Stimulated activated effector memory CD8-positive, alpha-beta T cell treated with anti-CD3 and anti-CD28 coated beads, Interleukin-12 subunit alpha, Interleukin-12 subunit beta, amount 100 ng/mL, for 72 hours (primary cell): ENCODE results near the gene PEX5L.
A peak's percentile ranks its signal among the peaks of the same experiment; 100 is the strongest.
"Not testable (repeated sequence)": the region's sequence is repeated elsewhere in the genome, so short reads cannot be mapped to it uniquely, and the experiment has no call there.

Experiments
- ATAC-seq: fragments of 150-1000 bp; cut with Tn5 transposase; 2 replicates; pipeline ENCODE4 v1.10.0; 2021
- DNase-seq, 2 donors: peaks; one replicate each; pipeline ENCODE4 v3.0.0; 2021 to 2022; ENCODE audit warnings: low spot score in 2 of 2
- H3K27ac Mint-ChIP-seq: one replicate; pipeline ENCODE4 v1.8.0; 2022; ENCODE audit warnings: mild to moderate bottlenecking, mixed read lengths
- H3K36me3 Mint-ChIP-seq: one replicate; pipeline ENCODE4 v1.8.0; 2022; ENCODE audit warnings: mild to moderate bottlenecking, mixed read lengths
- H3K4me1 Mint-ChIP-seq: one replicate; pipeline ENCODE4 v1.8.0; 2022; ENCODE audit warnings: mixed read lengths
- H3K4me3 Mint-ChIP-seq: one replicate; pipeline ENCODE4 v1.8.0; 2022; ENCODE audit warnings: mild to moderate bottlenecking, mixed read lengths
- H3K9me3 Mint-ChIP-seq: one replicate; pipeline ENCODE4 v1.8.0; 2022; ENCODE audit warnings: mixed read lengths

Gene PEX5L

DNA sequence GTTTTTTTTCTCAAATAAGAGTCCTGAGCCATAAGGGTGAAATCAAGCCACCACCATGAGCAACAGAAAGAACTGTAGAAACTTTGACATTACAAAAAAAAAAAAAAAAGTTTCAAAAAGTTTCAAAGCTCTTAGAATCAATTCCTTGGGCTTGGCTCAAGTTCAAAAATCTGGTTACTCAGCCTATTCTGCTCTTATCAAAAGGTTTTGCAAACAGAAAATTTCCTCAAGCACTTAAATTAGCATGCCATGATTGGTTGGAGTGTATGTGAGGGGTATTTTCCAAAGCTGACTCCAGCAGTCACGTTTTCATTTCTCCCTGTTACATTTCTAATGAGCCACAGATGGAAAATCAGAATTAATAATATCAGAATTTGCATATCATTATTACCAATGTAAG lies 12.1 kb upstream of the PEX5L start:
- no peaks in the 10 kb centered on the region for H3K4me1 Mint-ChIP-seq
- no peak overlapping the region for H3K4me3 Mint-ChIP-seq
- no peak overlapping the region for H3K27ac Mint-ChIP-seq
- H3K9me3 Mint-ChIP-seq: no peaks in the 10 kb centered on the region
- DNase-seq (no peak), ATAC-seq (no peak)
- no peaks in the 10 kb centered on the region for H3K36me3 Mint-ChIP-seq

DNA sequence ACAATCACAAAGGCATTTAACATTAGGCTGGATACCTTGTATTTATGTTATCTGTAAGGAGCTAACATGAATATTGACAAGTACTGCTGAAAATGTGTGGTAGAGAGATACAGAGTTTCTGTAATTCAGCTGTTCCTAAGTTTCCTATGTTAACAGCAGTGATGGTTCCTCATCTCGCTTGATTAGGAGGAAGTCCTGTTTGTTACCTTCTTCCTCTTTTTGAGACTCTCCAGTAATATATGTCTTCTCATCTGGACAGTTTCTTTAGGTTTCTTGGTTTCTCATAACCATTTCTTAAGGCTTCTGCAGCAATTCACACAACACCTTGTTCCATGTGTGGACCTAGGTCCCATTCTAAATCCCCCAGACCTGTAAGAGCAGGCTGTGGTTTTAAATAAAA lies 11.4 kb upstream of the PEX5L start:
- no peaks in the 10 kb centered on the region for H3K36me3 Mint-ChIP-seq
- DNase-seq (no peak), ATAC-seq (no peak)
- H3K4me3 Mint-ChIP-seq: no peak overlapping the region
- no peaks in the 10 kb centered on the region for H3K4me1 Mint-ChIP-seq
- H3K9me3 Mint-ChIP-seq: no peaks in the 10 kb centered on the region
- no peak overlapping the region for H3K27ac Mint-ChIP-seq

DNA sequence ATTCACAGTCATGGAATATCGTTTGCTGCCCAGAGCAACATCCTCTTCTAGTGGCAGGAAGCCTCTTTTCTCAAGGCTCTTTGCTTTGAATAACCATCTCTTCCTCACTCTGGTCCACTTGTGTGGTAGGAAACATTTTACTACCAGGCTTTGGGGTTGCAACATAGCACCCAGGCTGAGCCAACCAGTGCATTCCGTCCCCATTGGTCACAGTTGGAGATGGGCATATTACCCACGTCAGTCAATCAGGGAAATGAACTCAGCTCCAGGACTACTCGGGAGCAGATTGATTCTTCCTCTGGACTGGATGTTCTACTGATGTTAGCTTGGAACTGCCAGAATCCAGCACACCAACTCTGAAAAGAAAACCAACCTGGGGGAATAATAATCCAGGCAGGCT lies 4.2 kb upstream of the PEX5L start:
- ATAC-seq (no peak), DNase-seq (no peak)
- H3K4me3 Mint-ChIP-seq: no peak overlapping the region
- no peaks in the 10 kb centered on the region for H3K9me3 Mint-ChIP-seq
- no peaks in the 10 kb centered on the region for H3K36me3 Mint-ChIP-seq
- H3K4me1 Mint-ChIP-seq: peaks cover 5% of the 10 kb centered on the region
- H3K27ac Mint-ChIP-seq: no peak overlapping the region

DNA sequence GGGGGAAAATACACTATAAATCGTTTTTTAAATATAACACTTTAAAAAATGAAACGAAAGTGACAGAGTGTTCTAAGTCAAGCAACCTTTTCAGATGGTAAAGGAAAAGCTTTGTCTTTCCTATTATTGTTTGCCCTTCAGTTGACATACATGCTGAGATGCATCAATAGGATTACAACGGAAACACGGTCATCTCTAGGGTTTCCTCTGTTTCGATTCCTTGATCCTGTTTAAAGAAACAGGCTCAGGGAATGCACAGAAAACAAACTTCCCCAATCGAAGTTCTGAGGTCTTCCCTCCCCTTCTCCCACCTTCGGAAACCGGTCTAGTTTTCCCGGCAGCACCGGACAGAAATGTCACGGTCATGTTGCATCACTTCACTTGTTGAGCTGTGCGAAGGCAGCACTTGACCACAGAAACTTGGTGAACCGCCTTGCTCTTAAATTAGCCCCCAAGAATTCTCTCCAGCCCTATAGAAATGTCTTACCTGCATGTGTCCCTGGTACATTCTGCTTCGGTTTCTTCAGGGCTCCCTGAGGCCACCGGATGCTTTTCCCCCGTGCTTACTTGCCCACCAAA lies 556 bp downstream of the PEX5L start:
- ATAC-seq: no peak
- Mint-ChIP-seq H3K36me3 (no peaks in the 10 kb centered on the region), H3K27ac (no peak overlapping the region), H3K4me3 (peak overlapping the region; percentile 36), H3K4me1 (peaks cover 5% of the 10 kb centered on the region), H3K9me3 (no peaks in the 10 kb centered on the region)
- DNase-seq: no peak

DNA sequence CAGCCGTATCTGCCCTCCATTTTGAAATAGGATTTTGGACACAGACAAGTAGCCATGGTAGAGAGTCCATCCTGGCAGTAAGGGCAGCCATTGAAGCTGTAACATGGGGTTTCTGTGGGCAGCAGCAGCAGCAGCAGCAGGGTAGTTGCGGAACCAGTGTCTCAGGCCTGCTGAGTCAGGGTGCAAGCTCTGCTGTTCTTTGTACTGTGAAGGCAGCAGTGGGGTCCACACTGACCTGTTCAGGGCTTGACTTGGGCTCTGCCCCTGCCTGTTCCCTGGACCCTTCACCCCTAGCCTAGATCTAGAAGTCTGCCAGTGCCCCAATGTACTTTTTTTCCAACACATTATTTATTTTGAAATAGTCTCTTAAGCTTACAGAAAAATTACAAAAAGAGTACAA lies 9.7 kb downstream of the PEX5L start:
- H3K4me1 Mint-ChIP-seq: no peaks in the 10 kb centered on the region
- H3K9me3 Mint-ChIP-seq: no peaks in the 10 kb centered on the region
- H3K4me3 Mint-ChIP-seq: no peak overlapping the region
- DNase-seq (no peak), ATAC-seq (no peak)
- H3K27ac Mint-ChIP-seq: no peak overlapping the region
- H3K36me3 Mint-ChIP-seq: no peaks in the 10 kb centered on the region

DNA sequence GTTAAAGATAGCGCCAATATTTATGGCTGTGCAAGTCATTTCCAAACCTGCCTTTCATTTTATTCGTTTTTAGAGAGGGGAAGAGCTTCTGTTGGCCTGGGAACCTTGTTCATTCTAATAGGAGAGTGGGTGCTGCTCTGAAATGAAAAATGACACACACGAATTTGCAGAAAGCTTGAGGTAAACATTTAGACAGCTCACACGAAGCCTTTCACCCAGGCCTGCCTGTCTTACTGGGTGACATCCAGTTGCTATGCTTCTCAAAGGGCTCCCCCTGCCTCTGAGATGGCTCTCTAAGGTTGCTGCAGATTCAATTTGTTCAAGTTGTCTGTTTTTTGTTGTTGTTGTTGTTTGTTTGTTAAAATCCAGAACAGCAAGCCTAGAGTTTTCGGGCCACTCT lies 18.2 kb downstream of the PEX5L start:
- Mint-ChIP-seq H3K9me3 (no peaks in the 10 kb centered on the region), H3K4me3 (no peak overlapping the region), H3K4me1 (no peaks in the 10 kb centered on the region), H3K27ac (no peak overlapping the region), H3K36me3 (no peaks in the 10 kb centered on the region)
- no peak for ATAC-seq
- no peak for DNase-seq

DNA sequence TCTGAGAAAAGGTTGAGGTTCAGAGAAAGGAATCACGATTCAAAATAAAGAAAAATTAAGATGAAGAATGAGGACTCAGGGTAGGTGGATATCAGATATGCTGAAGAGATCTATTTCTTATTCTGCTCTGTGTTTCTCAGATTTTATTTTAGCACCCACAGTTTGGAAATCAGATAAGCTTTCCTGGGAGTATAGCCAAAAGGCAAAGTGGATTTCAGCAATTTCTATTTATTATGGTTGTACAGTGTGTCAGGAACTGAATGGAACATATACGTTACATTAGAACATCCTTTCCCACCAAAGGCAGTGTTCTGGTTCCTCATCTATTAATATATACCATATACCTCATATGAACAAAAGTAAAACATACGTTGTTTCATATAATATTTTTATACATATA lies 18.9 kb downstream of the PEX5L start:
- H3K9me3 Mint-ChIP-seq: no peaks in the 10 kb centered on the region
- H3K27ac Mint-ChIP-seq: no peak overlapping the region
- ATAC-seq (no peak), DNase-seq (no peak)
- H3K4me3 Mint-ChIP-seq: no peak overlapping the region
- H3K4me1 Mint-ChIP-seq: no peaks in the 10 kb centered on the region
- no peaks in the 10 kb centered on the region for H3K36me3 Mint-ChIP-seq

DNA sequence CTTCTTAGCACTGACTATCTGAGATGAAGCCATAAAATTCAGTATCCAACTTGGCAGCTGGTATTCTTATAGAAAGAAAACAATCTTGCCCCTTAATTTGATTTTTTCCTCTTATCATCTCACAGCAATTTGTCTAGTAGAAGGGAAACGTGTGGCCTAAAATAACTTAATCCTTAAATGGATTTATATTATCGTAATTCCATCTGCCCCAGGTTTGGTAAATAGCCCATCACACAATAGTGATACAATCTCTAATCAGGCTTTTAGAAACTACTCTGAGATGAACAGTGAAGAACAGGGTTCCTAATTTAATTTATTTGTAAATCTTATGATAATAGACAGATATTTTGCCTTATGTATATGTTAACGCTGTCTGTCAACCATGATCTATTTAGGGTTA lies 24.8 kb downstream of the PEX5L start:
- H3K4me3 Mint-ChIP-seq: no peak overlapping the region

DNA sequence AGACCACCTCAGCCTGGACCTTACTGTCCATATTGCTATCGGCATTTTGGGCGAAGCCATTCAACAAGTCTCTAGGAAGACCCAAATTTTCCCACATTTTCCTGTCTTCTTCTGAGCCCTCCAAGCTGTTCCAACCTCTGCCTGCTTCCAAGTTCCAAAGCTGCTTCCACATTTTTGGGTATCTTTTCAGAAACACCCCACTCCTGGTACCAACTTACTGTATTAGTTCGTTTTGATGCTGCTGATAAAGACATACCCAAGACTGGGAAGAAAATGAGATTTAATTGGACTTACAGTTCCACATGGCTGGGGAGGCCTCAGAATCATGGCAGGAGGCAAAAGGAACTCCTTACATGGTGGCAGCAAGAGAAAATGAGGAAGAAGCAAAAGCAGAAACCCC lies 28.4 kb downstream of the PEX5L start:
- DNase-seq, H3K27ac Mint-ChIP-seq, H3K9me3 Mint-ChIP-seq, ATAC-seq, H3K4me1 Mint-ChIP-seq, H3K4me3 Mint-ChIP-seq, H3K36me3 Mint-ChIP-seq: not testable (repeated sequence)

More for the DNA sequence above, 24.8 kb downstream of the PEX5L start:
- Mint-ChIP-seq H3K27ac (no peak overlapping the region), H3K36me3 (no peaks in the 10 kb centered on the region), H3K9me3 (peaks cover 5% of the 10 kb centered on the region), H3K4me1 (no peaks in the 10 kb centered on the region)
- DNase-seq: no peak
- no peak for ATAC-seq

DNA sequence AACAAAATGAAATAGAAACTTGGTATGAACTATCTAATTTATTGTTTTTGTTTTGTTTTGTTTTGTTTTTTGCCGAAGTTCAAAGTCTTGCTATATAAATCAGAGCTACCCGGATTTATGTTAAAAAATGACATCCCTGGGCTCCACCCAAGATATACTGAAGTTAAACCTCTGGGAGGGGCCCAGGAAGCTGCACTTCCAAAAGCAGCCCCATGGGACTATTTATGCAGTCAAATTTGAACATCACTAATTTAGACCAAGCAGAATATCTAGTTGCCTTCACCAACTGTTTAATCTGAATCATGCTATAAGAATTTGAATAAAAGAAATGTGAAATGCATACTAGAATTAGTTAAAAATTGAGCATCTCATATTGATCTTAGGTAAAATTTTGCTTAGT lies 32.2 kb downstream of the PEX5L start:
- H3K4me3 Mint-ChIP-seq: no peak overlapping the region
- H3K27ac Mint-ChIP-seq: no peak overlapping the region
- H3K36me3 Mint-ChIP-seq: no peaks in the 10 kb centered on the region
- H3K4me1 Mint-ChIP-seq: no peaks in the 10 kb centered on the region
- ATAC-seq (no peak), DNase-seq (no peak)
- peaks cover 7% of the 10 kb centered on the region for H3K9me3 Mint-ChIP-seq

DNA sequence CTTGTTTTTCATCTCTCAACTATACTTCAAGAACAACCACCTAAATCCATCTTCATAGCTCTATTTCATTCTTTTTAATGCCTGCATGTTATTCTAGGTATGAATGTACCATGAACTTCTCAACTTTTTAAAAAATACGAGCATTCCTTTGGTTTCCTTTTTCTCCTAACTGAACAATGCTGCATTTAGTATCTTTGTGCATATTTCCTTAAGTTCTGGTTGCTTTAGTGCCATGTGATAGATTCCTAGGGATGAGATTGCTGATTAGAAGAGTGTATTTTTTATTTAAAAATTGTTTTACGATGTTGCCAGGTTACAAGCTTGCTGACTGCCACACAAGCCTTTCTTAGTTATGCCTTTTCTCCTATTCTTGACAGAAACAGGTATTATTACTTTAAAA lies 34.7 kb downstream of the PEX5L start:
- Mint-ChIP-seq H3K4me3 (no peak overlapping the region), H3K27ac (no peak overlapping the region), H3K4me1 (no peaks in the 10 kb centered on the region), H3K9me3 (peaks cover 2% of the 10 kb centered on the region), H3K36me3 (no peaks in the 10 kb centered on the region)
- DNase-seq: no peak
- no peak for ATAC-seq

DNA sequence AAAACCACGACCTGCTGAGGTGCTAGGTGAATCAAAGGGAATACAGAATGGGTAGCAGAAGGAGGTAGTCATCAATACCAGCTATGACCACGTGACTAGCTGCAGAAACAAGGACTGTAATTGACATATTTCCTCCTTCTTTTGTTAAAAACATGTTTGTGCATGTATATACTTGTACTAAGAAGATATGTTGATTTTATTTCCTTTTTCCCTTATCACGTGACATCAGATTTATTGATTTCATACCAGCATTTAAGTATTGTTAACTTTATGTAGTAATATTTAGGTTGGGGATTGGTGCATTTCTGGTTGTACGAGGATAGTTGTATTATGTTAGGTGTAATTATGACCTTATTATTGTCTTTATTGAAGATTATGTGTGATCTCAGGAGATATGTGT lies 36.2 kb downstream of the PEX5L start:
- no peaks in the 10 kb centered on the region for H3K4me1 Mint-ChIP-seq

DNA sequence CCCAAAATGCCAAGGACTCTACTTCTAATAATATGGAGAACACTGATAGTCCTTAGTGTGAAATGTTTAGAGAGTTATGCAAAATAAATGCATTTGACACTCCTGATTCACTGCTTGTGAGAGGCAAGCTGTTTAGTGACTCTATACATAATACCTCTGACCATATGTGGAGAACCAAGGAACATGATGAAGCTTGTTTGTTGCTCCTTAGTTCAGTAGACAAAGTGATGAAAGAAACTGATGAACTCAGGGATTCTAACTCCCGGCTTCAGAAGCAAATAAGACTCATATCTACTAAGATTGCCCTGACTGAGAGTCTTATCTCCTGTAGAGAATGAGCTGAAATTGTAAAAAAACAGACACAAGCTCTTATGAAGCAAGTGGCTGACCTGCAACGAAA lies 41.3 kb downstream of the PEX5L start:
- no peak overlapping the region for H3K4me3 Mint-ChIP-seq
- peaks cover 4% of the 10 kb centered on the region for H3K9me3 Mint-ChIP-seq
- no peak for ATAC-seq
- H3K27ac Mint-ChIP-seq: no peak overlapping the region
- no peaks in the 10 kb centered on the region for H3K36me3 Mint-ChIP-seq
- DNase-seq: no peak
- H3K4me1 Mint-ChIP-seq: no peaks in the 10 kb centered on the region

More for the DNA sequence above, 36.2 kb downstream of the PEX5L start:
- no peak for DNase-seq
- Mint-ChIP-seq H3K36me3 (no peaks in the 10 kb centered on the region), H3K9me3 (peaks cover 6% of the 10 kb centered on the region), H3K4me3 (no peak overlapping the region), H3K27ac (no peak overlapping the region)
- ATAC-seq: no peak

DNA sequence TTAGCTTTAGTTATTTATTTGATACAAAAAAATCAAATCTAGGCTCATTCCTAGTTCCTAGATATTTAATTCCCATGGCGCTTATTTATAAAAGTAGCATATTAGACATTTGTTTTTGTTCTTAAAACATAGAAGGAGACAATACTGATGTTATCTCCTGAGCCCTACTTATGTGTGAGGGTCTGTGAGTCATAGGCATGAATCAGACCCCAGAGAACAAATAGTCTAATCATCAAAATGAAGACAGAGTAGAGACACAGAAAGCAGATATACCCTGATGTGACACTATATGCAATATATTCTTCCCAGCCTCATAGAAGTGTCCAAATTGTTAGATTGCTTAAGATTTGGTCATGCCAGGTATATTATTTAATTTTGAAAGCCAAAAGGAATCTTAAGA lies 44.9 kb downstream of the PEX5L start:
- Mint-ChIP-seq H3K9me3 (peaks cover 4% of the 10 kb centered on the region), H3K27ac (no peak overlapping the region), H3K36me3 (no peaks in the 10 kb centered on the region), H3K4me3 (no peak overlapping the region), H3K4me1 (no peaks in the 10 kb centered on the region)
- DNase-seq (no peak), ATAC-seq (no peak)

DNA sequence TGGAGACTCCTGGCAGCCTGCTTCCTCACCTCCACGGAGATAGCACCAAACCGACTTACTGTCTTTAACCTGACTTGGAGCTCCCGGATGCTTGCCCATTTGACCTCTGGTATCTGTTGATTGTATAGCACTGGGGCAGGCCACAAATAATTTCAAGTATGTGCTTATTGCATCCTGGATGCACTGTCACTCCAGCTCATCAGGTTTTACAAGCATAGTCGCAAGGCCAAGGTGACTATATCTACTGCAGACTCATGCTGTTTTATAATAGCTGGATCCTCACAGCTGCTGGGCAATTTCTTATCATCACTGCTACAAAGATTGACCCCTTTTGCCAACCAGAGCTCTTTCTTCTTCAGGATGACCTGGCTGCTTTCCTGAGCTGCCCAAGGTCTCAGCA lies 45.6 kb downstream of the PEX5L start:
- no peak overlapping the region for H3K4me3 Mint-ChIP-seq
- DNase-seq (no peak), ATAC-seq (no peak)
- no peaks in the 10 kb centered on the region for H3K4me1 Mint-ChIP-seq
- H3K27ac Mint-ChIP-seq: no peak overlapping the region
- no peaks in the 10 kb centered on the region for H3K36me3 Mint-ChIP-seq
- peaks cover 2% of the 10 kb centered on the region for H3K9me3 Mint-ChIP-seq

DNA sequence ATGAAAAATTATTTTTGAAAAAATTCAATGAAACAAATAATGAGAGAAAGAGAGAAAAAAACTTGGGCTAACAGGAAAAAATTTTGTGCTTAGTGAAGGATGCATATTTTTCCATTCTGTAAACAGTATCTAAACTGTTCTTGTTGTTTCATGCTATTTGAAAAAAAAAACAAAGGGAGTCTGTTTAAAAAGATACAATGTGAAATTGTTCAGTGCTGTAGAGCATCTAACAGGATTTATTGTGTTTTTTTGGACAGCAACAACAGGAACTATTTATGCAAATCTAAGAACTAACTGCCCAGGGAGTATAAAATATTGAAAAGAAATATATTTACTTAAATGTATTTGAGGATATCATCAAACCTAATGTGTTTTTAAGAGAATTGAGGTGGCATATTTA lies 55.1 kb downstream of the PEX5L start:
- no peak for ATAC-seq
- Mint-ChIP-seq H3K9me3 (peaks cover 2% of the 10 kb centered on the region), H3K4me1 (no peaks in the 10 kb centered on the region), H3K36me3 (no peaks in the 10 kb centered on the region), H3K4me3 (no peak overlapping the region), H3K27ac (no peak overlapping the region)
- DNase-seq: no peak

DNA sequence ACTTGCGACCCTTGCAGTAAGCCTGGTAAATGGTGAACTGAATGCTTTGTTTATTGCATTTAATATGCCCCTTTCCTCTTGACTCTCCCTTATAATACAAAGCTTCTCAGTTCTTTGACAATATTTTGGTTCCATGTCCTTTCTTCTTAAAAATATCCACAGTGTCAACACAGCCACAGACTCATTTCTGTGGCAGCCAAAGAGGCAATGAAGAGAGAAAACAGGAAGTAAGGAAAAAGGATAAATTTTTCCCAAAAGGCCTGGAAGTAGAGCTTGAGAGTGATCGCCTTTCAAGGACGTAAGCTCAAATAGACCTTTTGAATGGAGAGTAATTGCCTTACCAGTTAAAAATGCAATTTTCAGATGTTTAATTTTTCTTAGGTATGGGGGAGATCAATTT lies 59.4 kb downstream of the PEX5L start:
- H3K27ac Mint-ChIP-seq: no peak overlapping the region
- DNase-seq (no peak), ATAC-seq (no peak)
- H3K36me3 Mint-ChIP-seq: no peaks in the 10 kb centered on the region
- H3K9me3 Mint-ChIP-seq: peaks cover 2% of the 10 kb centered on the region
- no peak overlapping the region for H3K4me3 Mint-ChIP-seq
- no peaks in the 10 kb centered on the region for H3K4me1 Mint-ChIP-seq
